NCI-H146 treated with DMSO at 0.1 percent for 48 hours (cell line): ENCODE results near the gene TMEM259.
"Not testable (repeated sequence)": the region's sequence is repeated elsewhere in the genome, so short reads cannot be mapped to it uniquely, and the experiment has no call there.

Experiments used
- DNase-seq: peaks from one replicate; lab custom pipeline; 2025; ENCODE audit not compliant: unreplicated experiment; lab: John Stamatoyannopoulos, UW

TMEM259 gene

GRCh38 chr19:1040476-1041271 lies 19.8 kb upstream of the TMEM259 start:
- DNase-seq, result peak; percentile 44

GRCh38 chr19:1039646-1040475 lies 18.9 kb upstream of the TMEM259 start, which contains the start of gene ABCA7:
Gene ABCA7 (plus strand): TSS chr19:1040107. CDS start chr19:1041362, 1,255 bp downstream.
- DNase-seq, result peak; percentile 80

GRCh38 chr19:1038978-1039645 lies 18.2 kb upstream of the TMEM259 start:
- DNase-seq, result no peak

GRCh38 chr19:1037621-1038064 lies 16.7 kb upstream of the TMEM259 start:
- DNase-seq, result no peak

GRCh38 chr19:1035998-1036621 lies 15.2 kb upstream of the TMEM259 start:
- DNase-seq, result no peak

- no peak for DNase-seq
These were observed 11.4 kb upstream of the TMEM259 start for GRCh38 chr19:1032264-1032867.

GRCh38 chr19:1028062-1028926 lies 7.4 kb upstream of the TMEM259 start:
- DNase-seq, result no peak

- no peak for DNase-seq
These were observed 6.7 kb upstream of the TMEM259 start for GRCh38 chr19:1027650-1028061.

- no peak for DNase-seq
These were observed 6.1 kb upstream of the TMEM259 start for GRCh38 chr19:1026783-1027649.

- no peak for DNase-seq
These were observed 5.2 kb upstream of the TMEM259 start, which contains the start of gene CNN2 for GRCh38 chr19:1025960-1026782. Gene CNN2 (plus strand): TSS chr19:1026608. CDS start chr19:1026662, 54 bp downstream.

GRCh38 chr19:1025080-1025479 lies 4.2 kb upstream of the TMEM259 start:
- DNase-seq, result not testable (repeated sequence)

- not testable (repeated sequence) for DNase-seq
These were observed 2.9 kb upstream of the TMEM259 start for GRCh38 chr19:1023883-1024188.

GRCh38 chr19:1019980-1020867 lies 699 bp downstream of the TMEM259 start:
- no peak for DNase-seq

GRCh38 chr19:1019616-1019961 lies 1.3 kb downstream of the TMEM259 start:
- no peak for DNase-seq

- no peak for DNase-seq
These were observed 1.8 kb downstream of the TMEM259 start for GRCh38 chr19:1018932-1019615.

- no peak for DNase-seq
These were observed 2.5 kb downstream of the TMEM259 start for GRCh38 chr19:1018393-1018792.
